ENCODE results near the gene SYTL3.

SYTL3 gene

DNA sequence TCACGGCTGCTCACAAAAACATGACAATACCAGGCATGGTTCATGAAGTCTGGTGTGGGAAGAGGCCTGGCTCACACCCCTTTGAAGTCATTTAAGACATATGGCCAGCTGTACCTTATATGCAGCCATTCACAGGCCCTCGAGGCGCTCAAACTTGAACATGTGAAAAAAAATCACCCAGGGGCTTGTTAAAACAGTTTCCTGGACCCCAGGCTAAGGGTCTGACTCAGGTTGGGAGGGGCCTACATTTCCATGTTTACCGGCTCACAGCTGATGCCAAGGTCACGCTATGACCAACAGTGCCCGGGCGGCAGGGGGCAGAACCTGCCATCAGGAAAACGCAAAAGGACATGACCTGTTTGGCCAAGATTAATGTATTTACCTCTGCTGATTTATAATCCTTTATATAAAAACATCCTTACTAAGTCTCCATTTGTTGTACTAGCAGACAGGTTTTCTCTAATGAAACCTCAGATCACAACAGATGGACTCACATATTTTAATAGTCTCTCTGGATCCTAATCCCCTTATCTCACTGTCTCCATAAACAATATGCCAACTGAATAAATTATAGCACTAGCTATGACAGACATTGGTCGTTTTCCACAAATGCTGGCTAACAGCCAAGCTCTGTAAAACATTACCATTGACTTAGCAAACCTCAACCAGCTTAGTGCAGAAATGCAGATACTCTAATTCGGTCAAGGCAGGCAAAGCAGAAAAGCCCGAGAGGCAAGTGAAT is 149.4 kb downstream of the SYTL3 start:
- peak; percentile 96 for DNase-seq

DNA sequence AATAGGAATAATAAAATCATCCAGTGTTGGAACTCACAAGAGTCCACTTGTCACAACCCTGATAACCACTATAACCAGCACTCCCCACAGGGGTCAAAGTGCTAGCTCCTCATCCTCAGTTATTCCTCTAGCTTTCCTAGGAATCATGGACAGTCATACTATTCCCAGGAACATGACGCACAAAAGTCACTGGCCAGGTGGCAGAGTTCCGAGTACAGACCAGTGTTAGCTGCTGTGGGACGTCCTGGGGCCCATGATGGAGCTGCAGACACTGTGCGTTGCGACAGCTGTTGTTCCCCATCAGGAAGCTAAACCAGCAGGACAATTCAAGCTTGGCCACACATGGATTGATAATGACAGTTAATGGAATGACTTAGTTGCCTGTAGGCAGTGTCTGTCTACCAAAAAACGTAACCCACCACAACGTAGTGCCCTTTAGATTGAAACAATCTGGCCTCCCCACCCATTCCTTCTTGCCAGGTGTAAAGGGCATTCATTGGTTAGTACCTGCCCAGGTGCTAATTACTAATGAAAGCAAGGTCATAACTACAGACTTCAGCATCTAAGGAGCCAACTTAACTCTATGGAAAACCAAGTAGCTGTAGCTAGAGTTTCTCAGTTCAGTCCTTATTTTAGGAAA is 151.9 kb downstream of the SYTL3 start:
- peak; percentile 87 for DNase-seq

DNA sequence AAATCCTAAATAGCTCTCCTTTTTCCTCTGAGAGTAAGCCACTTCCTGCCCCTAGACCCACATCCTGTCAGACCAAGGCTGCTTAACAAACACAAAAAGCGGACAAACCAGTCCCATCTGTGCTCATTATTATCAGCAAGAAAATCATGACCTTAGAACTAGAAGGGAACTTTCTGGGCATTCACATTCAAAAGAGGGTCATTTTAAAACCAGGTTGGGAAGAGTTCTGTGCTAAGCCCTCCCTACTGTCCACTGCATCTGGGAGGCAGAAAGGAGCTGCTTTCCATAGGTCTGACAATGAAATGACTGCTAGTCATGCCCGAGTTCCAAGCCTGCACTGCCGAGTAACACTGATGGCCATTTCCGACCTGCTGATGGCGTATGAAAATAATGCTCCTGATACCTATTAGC is 153.9 kb downstream of the SYTL3 start:
- peak; percentile 67 for DNase-seq

DNA sequence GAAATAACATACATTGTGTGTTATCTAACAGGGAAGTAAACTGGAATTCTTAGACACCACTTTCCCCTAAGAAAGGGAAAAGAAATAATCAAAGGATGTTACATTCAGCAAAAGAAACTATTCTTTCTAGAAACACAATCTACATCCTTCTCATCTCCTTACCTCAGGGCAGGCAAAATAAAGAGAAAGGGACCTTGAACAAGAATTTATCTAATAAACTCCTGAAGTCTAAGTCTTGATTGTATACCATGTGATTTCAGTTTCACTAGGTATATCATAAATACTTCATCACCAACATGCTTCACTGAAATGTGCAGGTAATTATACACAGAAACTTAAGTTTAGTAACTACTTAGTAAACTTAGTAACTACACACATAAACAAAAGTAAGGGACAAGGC is 154.4 kb downstream of the SYTL3 start:
- no peak for DNase-seq

DNA sequence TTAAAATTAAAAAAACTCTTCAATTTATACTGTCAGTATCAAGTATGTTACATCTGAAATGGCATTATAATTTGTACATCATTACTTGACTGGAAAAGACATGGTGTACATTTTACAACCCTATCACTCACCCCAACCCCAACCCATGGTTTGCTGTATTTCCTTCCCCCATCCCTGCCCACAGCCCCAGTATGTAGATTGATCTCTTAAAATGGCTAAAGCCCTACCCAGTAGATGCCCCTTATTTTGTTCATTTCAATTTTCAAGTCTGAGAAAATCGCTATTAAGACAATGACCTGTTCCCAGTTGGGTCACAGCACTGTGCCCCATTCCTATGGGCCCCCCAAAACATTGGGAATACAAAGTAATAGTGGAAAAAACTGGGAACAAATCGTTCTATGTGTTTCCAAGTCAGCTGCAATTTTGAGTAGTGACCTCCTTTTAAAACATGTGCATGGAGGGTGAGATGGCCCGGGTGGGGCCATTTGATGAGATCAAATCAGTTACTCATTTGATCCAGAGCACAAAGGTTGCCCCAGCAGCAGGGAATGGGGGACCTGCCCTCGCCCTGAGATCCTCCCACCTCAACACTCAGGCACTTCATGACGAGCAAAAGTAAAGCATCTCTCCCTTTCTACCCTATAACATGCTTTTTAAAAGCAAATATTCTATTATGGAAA is 156.0 kb downstream of the SYTL3 start:
- DNase-seq = no peak

DNA sequence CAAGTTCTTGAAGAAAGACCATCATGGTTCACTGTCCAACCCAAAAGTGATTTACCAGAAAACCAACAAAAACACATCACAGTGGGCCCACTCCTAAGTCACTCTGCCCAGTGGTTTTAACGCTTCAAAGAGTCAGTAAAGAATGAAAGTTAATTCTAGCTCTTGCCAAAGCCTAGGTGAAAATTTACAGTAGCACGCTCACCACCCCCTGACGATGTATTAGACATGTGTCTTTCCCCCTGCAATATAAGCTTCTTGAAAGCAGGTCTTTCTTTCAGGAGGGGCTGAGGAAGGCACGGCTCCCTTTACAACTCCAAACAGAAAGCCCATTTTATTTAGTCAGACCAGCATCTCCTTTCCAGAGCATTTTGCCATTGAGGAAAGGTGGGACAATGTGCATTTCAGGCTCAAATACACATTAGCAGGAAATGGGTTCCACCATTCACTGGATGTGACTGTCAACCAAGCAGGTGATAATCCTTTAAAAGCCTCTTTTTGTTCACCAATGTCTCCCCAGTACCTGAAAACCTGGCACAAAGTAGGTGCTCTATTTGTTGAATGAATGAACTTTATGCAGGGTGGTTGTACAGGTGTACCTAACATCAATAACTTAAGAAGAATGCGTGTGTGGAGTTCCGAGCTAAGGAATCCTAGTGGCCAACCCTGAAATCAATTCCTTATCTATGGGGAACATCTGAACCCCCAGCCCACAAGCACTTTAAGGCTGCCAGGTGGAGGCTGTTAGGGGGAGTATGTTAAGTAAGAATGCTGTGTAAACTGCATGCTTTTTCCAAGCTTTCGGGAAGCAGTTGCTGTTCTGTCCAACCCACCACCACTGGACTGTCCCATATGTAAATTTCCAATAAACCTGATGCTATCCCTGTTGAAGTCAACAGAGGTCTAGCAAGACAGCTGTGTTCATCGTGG is 157.9 kb downstream of the SYTL3 start:
- DNase-seq = no peak

DNA sequence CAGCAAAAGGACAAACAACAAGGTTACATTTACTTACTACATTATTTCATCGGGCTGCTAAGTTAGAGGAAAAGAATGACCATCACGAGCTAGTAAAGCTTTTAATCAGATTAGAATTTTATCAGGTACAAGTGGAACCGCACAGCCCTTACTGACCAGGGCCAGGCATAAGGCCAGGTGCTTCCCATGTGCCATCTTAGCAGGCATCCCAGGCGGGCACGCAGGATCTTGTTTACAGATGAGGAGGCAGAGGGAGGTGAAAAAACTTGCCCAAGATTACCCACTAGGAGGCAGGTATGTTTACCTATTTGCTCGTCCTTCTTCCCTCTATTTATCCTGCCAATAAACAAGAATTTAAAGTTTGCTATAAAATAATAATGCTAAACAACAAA is 158.6 kb downstream of the SYTL3 start:
- peak; percentile 11 for DNase-seq

DNA sequence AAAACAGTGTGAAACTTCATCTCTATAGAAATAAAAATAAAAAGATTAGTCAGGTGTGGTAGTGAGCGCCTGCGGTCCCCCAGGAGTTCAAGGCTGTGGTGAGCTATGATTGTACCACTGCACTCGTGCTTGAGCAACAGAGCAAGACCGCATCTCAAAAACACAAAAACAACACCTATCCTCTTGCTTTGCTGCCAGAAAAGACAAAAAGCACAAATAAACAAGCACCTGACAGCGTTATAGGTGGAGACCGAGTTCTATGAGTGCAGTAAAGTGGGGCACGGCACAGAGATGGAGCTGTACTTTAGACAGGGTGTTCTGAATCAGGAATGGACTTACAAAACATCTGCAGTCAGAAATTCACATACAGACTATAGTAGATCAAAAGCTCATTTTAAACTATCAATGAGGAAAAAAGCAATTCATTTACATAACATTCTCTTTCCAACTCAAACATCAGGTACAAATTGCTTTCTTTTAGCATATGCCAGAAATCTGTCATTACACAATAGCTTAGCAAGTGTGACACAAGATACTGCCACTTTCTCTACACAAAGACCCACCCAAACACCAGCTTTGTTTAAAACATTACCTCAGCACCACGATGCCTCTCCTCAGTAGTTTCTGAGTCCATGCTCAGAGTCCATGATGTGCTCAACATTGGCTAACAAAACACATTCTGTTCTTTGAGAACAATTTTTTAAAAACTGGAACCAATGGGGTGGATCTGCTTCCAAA is 159.3 kb downstream of the SYTL3 start:
- peak; percentile 78 for DNase-seq

DNA sequence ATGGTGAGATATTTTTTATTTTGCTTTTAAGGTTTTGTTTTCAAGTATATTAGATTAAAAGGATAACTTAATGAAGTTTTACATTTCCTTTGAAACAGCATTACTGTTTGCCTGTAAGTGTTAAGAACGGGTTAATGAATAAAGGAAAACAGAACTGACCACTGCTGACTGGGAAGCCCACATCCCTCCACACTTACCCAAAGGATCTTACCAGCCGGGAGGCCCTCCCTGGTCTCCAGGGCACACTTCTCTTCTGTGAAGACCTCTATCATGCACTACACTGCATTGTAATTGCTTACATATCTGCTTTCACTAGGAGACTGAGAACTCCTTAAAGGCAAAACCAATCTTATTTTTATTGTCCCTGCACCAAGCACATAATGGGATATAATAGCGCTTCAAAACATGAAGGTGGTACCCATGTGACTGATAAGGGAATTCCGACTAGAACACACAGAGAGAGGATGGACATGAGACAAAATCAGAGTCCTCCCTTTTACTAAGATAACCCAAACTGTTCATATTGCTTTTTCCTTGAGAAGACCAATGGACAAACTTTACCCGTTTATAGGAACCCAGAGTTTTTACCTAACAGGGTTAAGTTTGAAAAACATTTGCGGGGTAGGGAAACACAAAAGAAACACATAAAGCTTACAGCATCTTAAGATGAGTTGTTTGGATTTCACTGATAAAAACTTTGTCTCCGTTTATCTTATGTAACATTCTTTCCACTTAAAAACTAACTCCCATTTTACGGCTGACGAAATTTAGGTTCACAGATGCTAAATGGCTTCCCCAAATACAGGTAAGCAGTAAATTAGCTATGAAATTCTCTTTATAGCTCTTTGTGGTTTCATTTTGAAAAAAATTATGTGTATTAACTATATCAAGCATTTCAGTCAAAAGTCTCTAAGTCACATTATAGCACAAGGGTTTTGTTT is 160.6 kb downstream of the SYTL3 start:
- DNase-seq = peak; percentile 17

DNA sequence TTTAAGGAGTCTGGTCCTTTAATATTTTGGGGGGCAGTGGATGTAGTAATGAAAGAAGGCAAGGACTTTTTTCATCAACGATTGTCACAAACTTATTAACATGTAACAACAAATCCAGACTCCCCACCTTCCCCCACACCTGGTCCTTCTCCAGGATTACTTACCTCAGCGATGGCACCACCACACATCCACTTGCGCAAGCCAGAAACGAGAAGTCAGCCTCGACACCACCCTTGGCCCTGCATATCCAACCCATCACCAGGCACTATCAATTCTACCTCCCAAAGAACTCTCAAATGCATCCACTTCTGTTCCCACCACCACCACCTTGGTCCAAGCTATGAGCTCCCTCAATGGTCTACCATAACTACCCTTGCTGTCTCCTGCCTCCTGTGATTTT is 162.8 kb downstream of the SYTL3 start:
- no peak for DNase-seq

DNA sequence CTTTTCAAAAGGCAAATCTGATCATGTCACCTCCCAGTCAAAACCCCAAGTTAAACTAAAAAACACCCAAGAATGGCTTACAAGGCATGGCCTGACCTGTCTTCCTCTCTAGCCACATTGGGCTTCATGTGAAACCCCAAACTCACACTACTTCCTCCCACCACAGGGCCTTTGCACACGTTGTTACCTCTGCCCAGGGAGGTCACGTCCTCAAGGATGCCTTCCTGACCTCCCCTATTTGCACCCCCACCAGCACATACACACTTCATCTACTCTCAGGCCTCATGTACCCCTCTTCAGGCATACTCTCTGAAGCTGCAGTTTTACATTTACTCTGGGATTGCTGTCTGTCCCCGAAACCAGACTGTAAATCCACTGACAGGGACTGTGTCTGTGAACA is 163.2 kb downstream of the SYTL3 start:
- DNase-seq = no peak
